ENCODE data around the gene HAGH. TPM values are rescaled to one million over a fixed set of nuclear protein-coding genes. Genes with fewer than 3 reads are reported as not detected.
A peak's percentile ranks its signal among the peaks of the same experiment; 100 is the strongest.

Gene HAGH
- total RNA-seq, 1 donor from 2014 or later = 31.1 TPM

DNA sequence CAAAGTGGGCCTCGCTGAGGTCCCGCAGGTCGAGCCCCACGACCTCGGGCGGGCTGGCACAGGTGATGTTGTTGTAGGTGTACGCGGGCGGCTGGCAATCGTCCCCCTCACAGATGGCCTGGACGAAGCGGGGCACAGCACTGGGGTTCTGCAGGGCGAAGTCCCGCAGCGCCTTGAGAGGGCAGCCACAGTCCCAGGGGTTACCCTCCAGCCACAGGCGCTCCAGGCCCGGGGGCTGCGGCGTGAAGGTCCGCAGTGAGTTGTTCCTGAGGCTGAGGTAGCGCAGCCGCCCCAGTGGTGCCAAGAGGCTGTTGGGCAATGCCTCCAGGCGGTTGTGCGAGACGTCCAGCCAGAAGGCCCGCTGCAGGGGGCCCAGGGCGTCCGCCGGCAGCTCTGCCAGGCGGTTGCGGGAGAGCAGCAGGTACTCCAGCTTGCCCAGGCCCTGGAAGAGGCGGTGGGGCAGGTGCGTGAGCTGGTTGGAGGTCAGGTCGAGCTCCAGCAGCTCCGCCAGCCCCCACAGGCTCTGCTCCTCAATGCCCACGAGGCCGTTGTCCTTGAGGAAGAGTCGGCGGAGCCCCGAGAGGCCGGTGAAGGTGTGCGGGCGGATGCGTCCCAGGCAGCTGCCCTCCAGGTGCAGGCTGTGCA is 35.9 kb downstream of the HAGH start:
- H3K27me3 Mint-ChIP-seq (ENCODE audit: low read depth) = no peaks in the 10 kb centered on the region
- no peaks in the 10 kb centered on the region for H3K36me3 Mint-ChIP-seq (ENCODE audit: low read depth)
- H3K27ac Mint-ChIP-seq (ENCODE audit: unreplicated experiment) = no peak overlapping the region
- H3K4me1 Mint-ChIP-seq = no peaks in the 10 kb centered on the region
- no peaks in the 10 kb centered on the region for H3K9me3 Mint-ChIP-seq
- H3K4me3 Mint-ChIP-seq = no peak overlapping the region
- TF ChIP-seq, protein P1, sequence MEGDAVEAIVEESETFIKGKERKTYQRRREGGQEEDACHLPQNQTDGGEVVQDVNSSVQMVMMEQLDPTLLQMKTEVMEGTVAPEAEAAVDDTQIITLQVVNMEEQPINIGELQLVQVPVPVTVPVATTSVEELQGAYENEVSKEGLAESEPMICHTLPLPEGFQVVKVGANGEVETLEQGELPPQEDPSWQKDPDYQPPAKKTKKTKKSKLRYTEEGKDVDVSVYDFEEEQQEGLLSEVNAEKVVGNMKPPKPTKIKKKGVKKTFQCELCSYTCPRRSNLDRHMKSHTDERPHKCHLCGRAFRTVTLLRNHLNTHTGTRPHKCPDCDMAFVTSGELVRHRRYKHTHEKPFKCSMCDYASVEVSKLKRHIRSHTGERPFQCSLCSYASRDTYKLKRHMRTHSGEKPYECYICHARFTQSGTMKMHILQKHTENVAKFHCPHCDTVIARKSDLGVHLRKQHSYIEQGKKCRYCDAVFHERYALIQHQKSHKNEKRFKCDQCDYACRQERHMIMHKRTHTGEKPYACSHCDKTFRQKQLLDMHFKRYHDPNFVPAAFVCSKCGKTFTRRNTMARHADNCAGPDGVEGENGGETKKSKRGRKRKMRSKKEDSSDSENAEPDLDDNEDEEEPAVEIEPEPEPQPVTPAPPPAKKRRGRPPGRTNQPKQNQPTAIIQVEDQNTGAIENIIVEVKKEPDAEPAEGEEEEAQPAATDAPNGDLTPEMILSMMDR (conservative IDR thresholded peaks at IDR 0.05) = no peak
- no peak for DNase-seq (ENCODE audit: low read depth, low spot score)

DNA sequence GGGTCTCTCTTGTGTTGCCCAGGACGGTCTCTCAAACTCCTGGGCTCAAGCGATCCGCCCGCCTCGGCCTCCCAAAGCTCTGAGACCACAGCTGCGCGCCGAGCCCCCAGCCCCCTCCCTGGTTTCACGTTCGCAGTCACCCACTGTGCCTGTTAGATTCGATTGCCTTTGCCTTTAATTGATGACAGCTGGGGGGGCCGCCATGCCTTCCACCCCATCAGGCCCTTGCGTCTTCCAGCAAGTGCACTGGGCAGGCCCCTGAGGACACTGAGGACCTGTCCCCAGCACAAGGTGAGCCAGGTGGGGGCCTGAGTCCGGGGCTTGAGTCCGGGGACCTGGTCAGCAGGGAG is 36.4 kb downstream of the HAGH start:
- Mint-ChIP-seq H3K36me3 (ENCODE audit: low read depth) (no peaks in the 10 kb centered on the region), H3K4me1 (no peaks in the 10 kb centered on the region), H3K27me3 (ENCODE audit: low read depth) (no peaks in the 10 kb centered on the region), H3K4me3 (no peak overlapping the region), H3K27ac (ENCODE audit: unreplicated experiment) (no peak overlapping the region), H3K9me3 (no peaks in the 10 kb centered on the region)
- TF ChIP-seq, protein P1 (conservative IDR thresholded peaks at IDR 0.05) = no peak
- no peak for DNase-seq (ENCODE audit: low read depth, low spot score)

DNA sequence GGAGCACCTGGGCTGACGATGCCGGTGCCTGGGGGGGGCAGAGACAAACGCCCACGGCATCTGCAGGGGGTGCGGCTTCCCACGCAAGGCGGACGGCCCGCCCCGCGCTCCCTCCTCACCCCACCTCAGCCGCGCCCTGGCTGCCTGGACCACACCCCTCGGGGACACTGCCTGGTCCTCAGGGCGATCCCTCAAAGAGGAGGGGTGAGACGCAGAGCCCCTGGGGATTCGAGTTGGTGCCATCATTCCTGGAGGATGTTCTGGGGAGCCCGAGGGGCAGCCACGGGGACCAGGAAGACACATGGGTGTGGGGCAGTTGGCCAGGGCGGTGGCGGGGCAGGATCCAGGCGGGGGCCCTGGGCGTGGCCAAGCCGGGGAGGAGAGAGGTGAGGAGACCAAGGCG is 37.0 kb downstream of the HAGH start:
- H3K4me3 Mint-ChIP-seq = no peak overlapping the region
- H3K9me3 Mint-ChIP-seq = no peaks in the 10 kb centered on the region
- DNase-seq (ENCODE audit: low read depth, low spot score) = no peak
- TF ChIP-seq, protein P1 (conservative IDR thresholded peaks at IDR 0.05) = no peak
- no peak overlapping the region for H3K27ac Mint-ChIP-seq (ENCODE audit: unreplicated experiment)
- H3K36me3 Mint-ChIP-seq (ENCODE audit: low read depth) = no peaks in the 10 kb centered on the region
- no peaks in the 10 kb centered on the region for H3K4me1 Mint-ChIP-seq
- no peaks in the 10 kb centered on the region for H3K27me3 Mint-ChIP-seq (ENCODE audit: low read depth)

- Mint-ChIP-seq H3K27me3 (ENCODE audit: low read depth) (no peaks in the 10 kb centered on the region), H3K36me3 (ENCODE audit: low read depth) (no peaks in the 10 kb centered on the region), H3K4me3 (peak overlapping the region; percentile 78), H3K9me3 (no peaks in the 10 kb centered on the region), H3K4me1 (peaks cover 2% of the 10 kb centered on the region), H3K27ac (ENCODE audit: unreplicated experiment) (no peak overlapping the region)
- no peak for DNase-seq (ENCODE audit: low read depth, low spot score)
- TF ChIP-seq, protein P1 (conservative IDR thresholded peaks at IDR 0.05) = no peak
Measured at GRCh38 chr16:1788708-1789100, 37.9 kb downstream of the HAGH start.

DNA sequence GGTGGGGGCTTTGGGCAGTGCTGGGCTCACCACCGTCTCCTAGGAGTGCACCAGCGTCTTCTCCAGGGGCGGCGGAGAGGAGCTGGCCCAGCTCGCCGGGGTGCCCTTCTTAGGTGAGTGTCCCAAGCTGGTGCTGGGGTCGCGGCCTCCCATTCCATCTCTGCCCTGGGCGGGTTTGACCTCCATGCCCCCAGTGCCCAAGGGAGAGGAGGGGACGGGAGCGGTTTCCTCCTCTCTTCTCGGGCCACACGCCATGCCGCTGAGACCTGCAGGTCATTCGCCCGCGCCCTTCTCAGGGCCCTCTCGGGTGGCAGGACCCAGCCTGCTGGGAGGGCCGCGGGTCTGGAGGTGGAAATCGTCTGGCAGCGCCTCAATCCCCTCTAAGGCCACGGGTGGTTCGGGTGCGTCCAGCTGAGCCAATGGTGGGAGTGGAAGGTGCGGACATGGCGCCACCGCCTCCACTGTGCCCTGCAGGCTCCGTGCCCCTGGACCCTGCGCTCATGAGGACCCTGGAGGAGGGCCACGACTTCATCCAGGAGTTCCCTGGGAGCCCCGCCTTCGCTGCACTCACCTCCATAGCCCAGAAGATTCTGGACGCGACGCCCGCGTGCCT is 38.4 kb downstream of the HAGH start:
- Mint-ChIP-seq H3K4me3 (peak overlapping the region; percentile 38), H3K9me3 (no peaks in the 10 kb centered on the region), H3K27me3 (ENCODE audit: low read depth) (no peaks in the 10 kb centered on the region), H3K4me1 (peaks cover 7% of the 10 kb centered on the region), H3K36me3 (ENCODE audit: low read depth) (peaks cover 2% of the 10 kb centered on the region), H3K27ac (ENCODE audit: unreplicated experiment) (no peak overlapping the region)
- no peak for DNase-seq (ENCODE audit: low read depth, low spot score)
- TF ChIP-seq, protein P1 (conservative IDR thresholded peaks at IDR 0.05) = no peak
